Activated T-cell treated with anti-CD3 and anti-CD28 coated beads, Interleukin-2, amount 50 U/mL, for 72 hours (primary cell): ENCODE results near the gene SPEN. TPM values are rescaled to one million over a fixed set of nuclear protein-coding genes. Genes with fewer than 3 reads are reported as not detected.
A peak's percentile ranks its signal among the peaks of the same experiment; 100 is the strongest.

ENCODE experiments used
- ATAC-seq, 2 donors: fragments of 150-1000 bp; cut with Tn5 transposase; replicated peaks in 1 of 2; 2 replicates each; pipeline ENCODE4 v1.10.0; 2021; ENCODE audit warnings: moderate library complexity in 2 of 2, mild to moderate bottlenecking in 1 of 2
- DNase-seq, 2 donors: peaks; one replicate each; pipeline ENCODE4 v3.0.0; 2021 to 2022; ENCODE audit warnings: mixed read lengths in 1 of 2
- H3K27ac Mint-ChIP-seq: one replicate; pipeline ENCODE4 v1.8.0; 2022; ENCODE audit warnings: mild to moderate bottlenecking, moderate library complexity, mixed read lengths
- H3K27me3 Mint-ChIP-seq: one replicate; pipeline ENCODE4 v1.8.0; 2022; ENCODE audit warnings: low read depth, mixed read lengths
- H3K36me3 Mint-ChIP-seq, 2 donors: one replicate each; pipeline ENCODE4 v1.8.0; 2022; ENCODE audit warnings: mixed read lengths in 2 of 2, mild to moderate bottlenecking in 1 of 2; ENCODE audit not compliant: insufficient read depth in 2 of 2
- H3K4me1 Mint-ChIP-seq: one replicate; pipeline ENCODE4 v1.8.0; 2022; ENCODE audit warnings: low read depth, mixed read lengths
- H3K4me3 Mint-ChIP-seq, 2 donors: one replicate each; pipeline ENCODE4 v1.8.0; 2022; ENCODE audit warnings: mild to moderate bottlenecking in 2 of 2, mixed read lengths in 2 of 2, moderate library complexity in 2 of 2
- H3K9me3 Mint-ChIP-seq, 2 donors: one replicate each; pipeline ENCODE4 v1.8.0; 2022; ENCODE audit warnings: mixed read lengths in 2 of 2
- total RNA-seq, 2 donors: library from RNA; stranded (reverse); gene quantifications; one replicate each; pipeline ENCODE4 v1.2.3, GENCODE V29; 2022

The SPEN gene
- total RNA-seq, 2 donors from 2014 or later, result 53.5 to 56.9 TPM

DNA sequence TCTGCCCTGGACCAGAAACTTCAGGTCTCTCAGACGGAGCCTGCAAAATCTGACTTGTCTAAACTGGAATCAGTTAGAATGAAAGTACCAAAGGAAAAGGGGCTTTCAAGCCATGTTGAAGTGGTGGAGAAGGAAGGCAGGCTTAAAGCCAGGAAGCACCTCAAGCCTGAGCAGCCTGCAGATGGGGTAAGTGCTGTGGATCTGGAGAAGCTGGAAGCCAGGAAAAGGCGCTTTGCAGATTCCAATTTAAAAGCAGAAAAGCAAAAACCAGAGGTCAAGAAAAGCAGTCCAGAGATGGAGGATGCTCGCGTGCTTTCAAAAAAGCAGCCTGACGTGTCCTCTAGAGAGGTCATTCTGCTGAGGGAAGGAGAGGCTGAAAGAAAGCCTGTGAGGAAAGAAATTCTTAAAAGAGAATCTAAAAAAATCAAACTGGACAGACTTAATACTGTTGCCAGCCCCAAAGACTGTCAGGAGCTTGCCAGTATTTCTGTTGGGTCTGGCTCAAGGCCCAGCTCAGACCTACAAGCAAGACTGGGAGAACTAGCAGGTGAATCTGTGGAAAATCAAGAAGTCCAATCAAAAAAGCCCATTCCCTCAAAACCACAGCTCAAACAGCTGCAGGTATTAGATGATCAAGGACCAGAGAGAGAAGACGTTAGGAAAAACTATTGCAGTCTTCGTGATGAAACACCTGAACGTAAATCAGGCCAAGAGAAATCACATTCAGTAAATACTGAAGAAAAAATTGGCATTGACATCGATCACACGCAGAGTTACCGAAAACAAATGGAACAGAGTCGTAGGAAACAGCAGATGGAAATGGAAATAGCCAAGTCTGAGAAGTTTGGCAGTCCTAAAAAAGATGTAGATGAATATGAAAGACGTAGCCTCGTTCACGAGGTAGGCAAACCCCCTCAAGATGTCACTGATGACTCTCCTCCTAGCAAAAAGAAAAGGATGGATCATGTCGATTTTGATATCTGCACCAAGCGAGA is 81.8 kb downstream of the SPEN start:
- ATAC-seq (no peak), DNase-seq (no peak)
- H3K4me3 Mint-ChIP-seq, result no peak overlapping the region
- no peaks in the 10 kb centered on the region for H3K4me1 Mint-ChIP-seq
- H3K27ac Mint-ChIP-seq, result no peak overlapping the region
- H3K36me3 Mint-ChIP-seq, result peaks cover 17 to 38% of the 10 kb centered on the region in 2 donors
- no peaks in the 10 kb centered on the region for H3K9me3 Mint-ChIP-seq
- no peaks in the 10 kb centered on the region for H3K27me3 Mint-ChIP-seq

DNA sequence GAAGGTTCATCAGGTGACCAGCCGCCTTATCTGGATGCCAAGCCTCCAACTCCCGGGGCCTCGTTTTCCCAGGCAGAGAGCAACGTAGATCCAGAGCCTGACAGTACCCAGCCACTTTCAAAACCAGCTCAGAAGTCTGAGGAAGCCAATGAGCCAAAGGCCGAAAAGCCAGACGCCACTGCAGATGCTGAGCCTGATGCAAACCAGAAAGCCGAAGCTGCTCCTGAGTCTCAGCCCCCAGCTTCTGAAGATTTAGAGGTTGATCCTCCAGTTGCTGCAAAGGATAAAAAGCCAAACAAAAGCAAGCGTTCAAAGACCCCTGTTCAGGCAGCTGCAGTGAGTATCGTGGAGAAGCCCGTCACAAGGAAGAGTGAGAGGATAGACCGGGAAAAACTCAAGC is 83.9 kb downstream of the SPEN start:
- peaks cover 5% of the 10 kb centered on the region for H3K4me1 Mint-ChIP-seq
- H3K4me3 Mint-ChIP-seq, result no peak overlapping the region
- no peaks in the 10 kb centered on the region for H3K27me3 Mint-ChIP-seq
- DNase-seq (no peak), ATAC-seq (no peak)
- H3K9me3 Mint-ChIP-seq, result no peaks in the 10 kb centered on the region
- peaks cover 17 to 35% of the 10 kb centered on the region in 2 donors for H3K36me3 Mint-ChIP-seq
- H3K27ac Mint-ChIP-seq, result no peak overlapping the region

DNA sequence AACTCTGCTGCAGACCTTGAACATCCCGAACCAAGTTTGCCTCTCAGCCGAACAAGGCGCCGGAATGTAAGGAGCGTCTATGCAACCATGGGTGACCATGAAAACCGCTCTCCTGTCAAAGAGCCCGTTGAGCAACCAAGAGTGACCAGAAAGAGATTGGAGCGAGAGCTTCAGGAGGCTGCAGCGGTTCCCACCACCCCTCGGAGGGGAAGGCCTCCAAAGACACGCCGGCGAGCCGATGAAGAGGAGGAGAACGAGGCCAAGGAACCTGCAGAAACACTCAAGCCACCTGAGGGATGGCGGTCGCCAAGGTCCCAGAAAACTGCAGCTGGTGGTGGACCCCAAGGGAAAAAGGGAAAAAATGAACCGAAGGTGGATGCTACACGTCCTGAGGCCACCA is 84.4 kb downstream of the SPEN start:
- Mint-ChIP-seq H3K36me3 (peaks cover 19 to 36% of the 10 kb centered on the region in 2 donors), H3K9me3 (no peaks in the 10 kb centered on the region), H3K4me1 (peaks cover 5% of the 10 kb centered on the region), H3K4me3 (no peak overlapping the region), H3K27me3 (no peaks in the 10 kb centered on the region), H3K27ac (no peak overlapping the region)
- ATAC-seq (no peak), DNase-seq (no peak)

GRCh38 chr1:15932612-15933011 is 85.1 kb downstream of the SPEN start:
- no peak for DNase-seq
- Mint-ChIP-seq H3K9me3 (no peaks in the 10 kb centered on the region), H3K4me3 (no peak overlapping the region), H3K27ac (no peak overlapping the region), H3K4me1 (peaks cover 10% of the 10 kb centered on the region), H3K36me3 (peaks cover 19 to 35% of the 10 kb centered on the region in 2 donors), H3K27me3 (no peaks in the 10 kb centered on the region)
- ATAC-seq, result no peak

- Mint-ChIP-seq H3K4me3 (no peak overlapping the region), H3K9me3 (no peaks in the 10 kb centered on the region), H3K36me3 (peaks cover 11 to 29% of the 10 kb centered on the region in 2 donors), H3K27me3 (no peaks in the 10 kb centered on the region), H3K27ac (no peak overlapping the region), H3K4me1 (peaks cover 17% of the 10 kb centered on the region)
- DNase-seq, result no peak
- ATAC-seq, result no peak
Observed at GRCh38 chr1:15933684-15934083, 86.2 kb downstream of the SPEN start.

- ATAC-seq, result no peak
Observed at GRCh38 chr1:15934211-15935055, 86.9 kb downstream of the SPEN start.

GRCh38 chr1:15935056-15935950 is 87.8 kb downstream of the SPEN start:
- no peak overlapping the region for H3K4me3 Mint-ChIP-seq
- ATAC-seq (peak; percentile 6 to 10), DNase-seq (no peak)
- no peaks in the 10 kb centered on the region for H3K9me3 Mint-ChIP-seq
- peaks cover 23% of the 10 kb centered on the region for H3K4me1 Mint-ChIP-seq
- H3K27me3 Mint-ChIP-seq, result no peaks in the 10 kb centered on the region
- H3K27ac Mint-ChIP-seq, result no peak overlapping the region
- peaks cover 8 to 23% of the 10 kb centered on the region in 2 donors for H3K36me3 Mint-ChIP-seq

More at GRCh38 chr1:15934211-15935055, 86.9 kb downstream of the SPEN start:
- Mint-ChIP-seq H3K4me3 (no peak overlapping the region), H3K36me3 (peaks cover 9 to 26% of the 10 kb centered on the region in 2 donors), H3K4me1 (peaks cover 22% of the 10 kb centered on the region), H3K9me3 (no peaks in the 10 kb centered on the region), H3K27ac (no peak overlapping the region), H3K27me3 (no peaks in the 10 kb centered on the region)
- no peak for DNase-seq

DNA sequence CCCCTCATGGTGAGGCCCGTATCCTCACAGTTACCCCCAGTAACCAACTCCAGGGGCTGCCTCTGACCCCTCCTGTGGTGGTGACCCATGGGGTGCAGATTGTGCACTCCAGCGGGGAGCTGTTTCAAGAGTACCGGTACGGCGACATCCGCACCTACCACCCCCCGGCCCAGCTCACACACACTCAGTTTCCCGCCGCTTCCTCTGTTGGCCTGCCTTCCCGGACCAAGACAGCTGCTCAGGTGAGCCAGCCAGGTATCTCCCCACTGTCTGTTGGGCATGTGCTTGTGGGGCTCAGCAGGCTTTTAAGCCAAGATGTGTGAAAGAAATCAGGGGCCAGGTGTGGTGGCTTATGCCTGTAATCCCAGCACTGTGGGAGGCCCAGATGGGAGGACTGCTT is 88.5 kb downstream of the SPEN start:
- H3K36me3 Mint-ChIP-seq, result peaks cover 3 to 17% of the 10 kb centered on the region in 2 donors

GRCh38 chr1:15937146-15937545 is 89.6 kb downstream of the SPEN start:
- Mint-ChIP-seq H3K27ac (peak overlapping the region; percentile 90), H3K27me3 (no peaks in the 10 kb centered on the region), H3K4me3 (no peak overlapping the region), H3K4me1 (peaks cover 23% of the 10 kb centered on the region), H3K9me3 (no peaks in the 10 kb centered on the region), H3K36me3 (peaks cover 3 to 14% of the 10 kb centered on the region in 2 donors)
- no peak for DNase-seq
- ATAC-seq, result no peak

More for the DNA sequence above, 88.5 kb downstream of the SPEN start:
- no peak overlapping the region for H3K27ac Mint-ChIP-seq
- H3K4me3 Mint-ChIP-seq, result no peak overlapping the region
- no peak for DNase-seq
- no peaks in the 10 kb centered on the region for H3K27me3 Mint-ChIP-seq
- no peak for ATAC-seq
- peaks cover 23% of the 10 kb centered on the region for H3K4me1 Mint-ChIP-seq
- no peaks in the 10 kb centered on the region for H3K9me3 Mint-ChIP-seq

DNA sequence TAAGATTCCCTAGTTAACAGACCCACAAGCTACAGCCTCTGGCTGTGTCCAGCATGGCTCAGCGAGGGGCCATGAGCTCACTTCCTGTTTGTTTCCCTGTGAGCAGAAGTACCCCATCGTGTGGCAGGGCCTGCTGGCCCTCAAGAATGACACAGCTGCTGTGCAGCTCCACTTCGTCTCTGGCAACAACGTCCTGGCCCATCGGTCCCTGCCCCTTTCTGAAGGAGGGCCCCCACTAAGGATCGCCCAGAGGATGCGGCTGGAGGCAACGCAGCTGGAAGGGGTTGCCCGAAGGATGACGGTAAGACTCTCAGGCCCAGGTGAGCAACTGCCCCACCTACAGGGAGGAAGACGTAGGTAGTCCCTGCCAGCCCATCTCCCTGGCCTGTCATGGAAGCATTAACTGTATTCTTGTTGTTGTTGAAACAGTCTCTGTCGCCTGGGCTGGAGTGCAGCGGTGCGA is 90.2 kb downstream of the SPEN start:
- Mint-ChIP-seq H3K27me3 (no peaks in the 10 kb centered on the region), H3K9me3 (no peaks in the 10 kb centered on the region), H3K4me3 (no peak overlapping the region), H3K36me3 (peaks cover 3 to 14% of the 10 kb centered on the region in 2 donors), H3K27ac (peak overlapping the region; percentile 90), H3K4me1 (peaks cover 23% of the 10 kb centered on the region)
- ATAC-seq (peak in 1 of 2 donors; percentile 10), DNase-seq (no peak)

DNA sequence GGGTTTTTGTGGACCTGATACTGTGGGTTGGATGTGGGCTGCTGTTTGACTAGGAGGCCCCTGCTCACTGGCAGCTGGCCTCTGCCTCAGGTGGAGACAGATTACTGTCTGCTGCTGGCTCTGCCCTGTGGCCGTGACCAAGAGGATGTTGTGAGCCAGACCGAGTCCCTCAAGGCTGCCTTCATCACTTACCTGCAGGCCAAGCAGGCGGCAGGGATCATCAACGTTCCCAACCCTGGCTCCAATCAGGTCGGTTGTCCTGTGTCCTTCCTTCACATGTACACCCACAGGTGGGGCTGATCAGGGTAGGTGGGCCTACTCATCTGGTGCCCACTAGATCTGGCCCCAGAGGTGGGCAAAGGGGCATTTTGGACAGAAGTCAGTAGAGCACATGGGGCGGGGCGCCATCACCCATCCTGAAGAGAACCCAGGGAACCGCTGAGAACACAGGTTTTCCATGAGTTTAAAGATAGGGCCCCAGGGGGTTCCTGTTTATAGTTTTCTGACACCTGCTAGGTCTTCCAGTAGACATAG is 91.2 kb downstream of the SPEN start:
- Mint-ChIP-seq H3K9me3 (no peaks in the 10 kb centered on the region), H3K36me3 (peaks cover 3 to 14% of the 10 kb centered on the region in 2 donors), H3K27me3 (no peaks in the 10 kb centered on the region), H3K27ac (peak overlapping the region; percentile 77), H3K4me1 (peaks cover 23% of the 10 kb centered on the region), H3K4me3 (no peak overlapping the region)
- ATAC-seq (peak; percentile 41 to 42), DNase-seq (no peak)
